Forelimb muscle (tissue), 1 donor: ENCODE results near the gene ARMH4. TPM values are rescaled to one million over a fixed set of nuclear protein-coding genes. Genes with fewer than 3 reads are reported as not detected.

Experiments used
- DNase-seq: peaks from one replicate; pipeline ENCODE4 v3.0.0-alpha.2; 2013; ENCODE audit warnings: low read depth
- polyA plus RNA-seq: library from polyadenylated mRNA; unstranded; fragments of 120-200 nt; gene quantifications from one replicate; pipeline ENCODE4 v1.2.1, GENCODE V29; 2013; ENCODE audit not compliant: insufficient read length

Gene ARMH4
- polyA plus RNA-seq, 1 donor: 6.8 TPM

- no peak for DNase-seq
Measured at GRCh38 chr14:57963071-57963470, 188.9 kb downstream of the ARMH4 start.

GRCh38 chr14:57962325-57963035, 189.5 kb downstream of the ARMH4 start:
- DNase-seq: no peak

GRCh38 chr14:57961786-57962060, 190.3 kb downstream of the ARMH4 start:
- no peak for DNase-seq

GRCh38 chr14:57960946-57961785, 190.8 kb downstream of the ARMH4 start:
- DNase-seq: no peak

- no peak for DNase-seq
Measured at GRCh38 chr14:57957441-57957840, 194.6 kb downstream of the ARMH4 start.

Other genes with a start within 250 kb of the ARMH4 start
- 66.4 TPM for gene ACTR10, start 47.9 kb upstream of the ARMH4 start, polyA plus RNA-seq
- 96.6 TPM for gene PSMA3, start 92.6 kb upstream of the ARMH4 start, polyA plus RNA-seq
- gene ARID4A, start 146.3 kb upstream of the ARMH4 start, polyA plus RNA-seq: 14.2 TPM
- gene TOMM20L, start 243.7 kb upstream of the ARMH4 start, polyA plus RNA-seq: 0.43 TPM